DOHH2 (cell line): ENCODE data around the gene EN1.

ENCODE experiments used
- CTCF ChIP-seq: fragments of 200-600 bp; sonication (generic); IDR thresholded peaks from one replicate; pipeline ENCODE4 v1.5.1; 2014; ENCODE audit warnings: antibody characterized with exemption, mild to moderate bottlenecking, low read depth, low read length; ENCODE audit not compliant: poor library complexity, severe bottlenecking
- EZH2phosphoT487 ChIP-seq: fragments of 200-600 bp; sonication (generic); IDR thresholded peaks from 2 replicates; pipeline ENCODE4 v1.6.1; 2017; ENCODE audit warnings: borderline replicate concordance, mild to moderate bottlenecking, antibody characterized with exemption, low read length, moderate library complexity, mixed read lengths

GRCh38 chr2:118842661-118843482, 4.6 kb downstream of the EN1 start:
- TF ChIP-seq CTCF (no peak), EZH2phosphoT487 (no peak)
